Liver (tissue), 9 donors: Measurements from ENCODE around the gene COL8A2. TPM values are rescaled to one million over a fixed set of nuclear protein-coding genes. Genes with fewer than 3 reads are reported as not detected.

ENCODE experiments used
- DNase-seq: peaks from one replicate; pipeline ENCODE4 v3.0.0-alpha.2; 2017; ENCODE audit warnings: low spot score
- H3K27ac ChIP-seq, 2 donors: one replicate each; pipeline ENCODE4 v1.7.0; 2013; ENCODE audit warnings: inconsistent platforms in 2 of 2, low read length in 2 of 2, control low read depth in 1 of 2, low read depth in 1 of 2, mild to moderate bottlenecking in 1 of 2
- H3K27me3 ChIP-seq, 4 donors: one replicate each; pipeline versions ENCODE4 v1.6.1 to v1.7.0; 2013; ENCODE audit warnings: low read length in 3 of 4, inconsistent platforms in 1 of 4, mild to moderate bottlenecking in 1 of 4, moderate library complexity in 1 of 4; ENCODE audit not compliant: control insufficient read depth in 4 of 4, insufficient read depth in 4 of 4
- H3K36me3 ChIP-seq, 4 donors: one replicate each; pipeline versions ENCODE4 v1.6.1 to v1.7.0; 2013; ENCODE audit warnings: low read length in 3 of 4, mild to moderate bottlenecking in 3 of 4, low read depth in 1 of 4, moderate library complexity in 1 of 4; ENCODE audit not compliant: control insufficient read depth in 4 of 4, insufficient read depth in 3 of 4
- H3K4me1 ChIP-seq, 4 donors: one replicate each; pipeline versions ENCODE4 v1.6.1 to v1.7.0; 2013; ENCODE audit warnings: low read length in 3 of 4, mild to moderate bottlenecking in 3 of 4, moderate library complexity in 1 of 4; ENCODE audit not compliant: control insufficient read depth in 4 of 4, insufficient read depth in 4 of 4
- H3K4me3 ChIP-seq, 3 donors: one replicate each; pipeline versions ENCODE4 v1.6.1 to v1.7.0; 2013; ENCODE audit warnings: low read length in 3 of 3, control low read depth in 1 of 3, low read depth in 1 of 3, mild to moderate bottlenecking in 1 of 3
- H3K9ac ChIP-seq, 2 donors: one replicate each; pipeline ENCODE4 v1.7.0; 2013; ENCODE audit warnings: low read length in 2 of 2, mild to moderate bottlenecking in 2 of 2, moderate library complexity in 2 of 2, control low read depth in 1 of 2, low read depth in 1 of 2
- H3K9me3 ChIP-seq, 4 donors: one replicate each; pipeline versions ENCODE4 v1.6.1 to v1.7.0; 2013; ENCODE audit warnings: low read length in 3 of 4; ENCODE audit not compliant: control insufficient read depth in 4 of 4
- ATF3 ChIP-seq: IDR thresholded peaks from 2 replicates; pipeline ENCODE4 v1.6.1; 2016; ENCODE audit warnings: antibody characterized with exemption
- CTCF ChIP-seq: fragments of 150-350 bp; IDR thresholded peaks from 2 replicates; pipeline ENCODE4 v1.5.1; 2017; ENCODE audit warnings: improper control_type of control experiment, low read depth, low read length; ENCODE audit not compliant: missing input control
- EGR1 ChIP-seq, 2 donors: IDR thresholded peaks; 2 replicates each; pipeline ENCODE4 v1.6.1; 2016 to 2018; ENCODE audit warnings: antibody characterized with exemption in 2 of 2, low read depth in 2 of 2
- FOXA1 ChIP-seq: IDR thresholded peaks from 2 replicates; pipeline ENCODE4 v1.6.1; 2016; ENCODE audit warnings: antibody characterized with exemption
- FOXA2 ChIP-seq: IDR thresholded peaks from 2 replicates; pipeline ENCODE4 v1.6.1; 2016; ENCODE audit warnings: antibody characterized with exemption
- GABPA ChIP-seq, 2 donors: IDR thresholded peaks in 1 of 2; conservative IDR thresholded peaks in 1 of 2; 2 replicates each; pipeline ENCODE4 v1.6.1; 2016; ENCODE audit warnings: antibody characterized with exemption in 2 of 2, mild to moderate bottlenecking in 1 of 2, moderate library complexity in 1 of 2
- HNF4A ChIP-seq, 2 donors: conservative IDR thresholded peaks; 2 replicates each; pipeline ENCODE4 v1.6.1; 2016; ENCODE audit warnings: antibody characterized with exemption in 2 of 2, mild to moderate bottlenecking in 2 of 2
- HNF4G ChIP-seq: IDR thresholded peaks from 2 replicates; pipeline ENCODE4 v1.6.1; 2016; ENCODE audit warnings: antibody characterized with exemption
- JUND ChIP-seq, 2 donors: IDR thresholded peaks; 2 replicates each; pipeline ENCODE4 v1.6.1; 2016; ENCODE audit warnings: antibody characterized with exemption in 2 of 2
- NR2F2 ChIP-seq: IDR thresholded peaks from 2 replicates; pipeline ENCODE4 v1.6.1; 2016; ENCODE audit warnings: antibody characterized with exemption
- RAD21 ChIP-seq, 2 donors: IDR thresholded peaks; 2 replicates each; pipeline ENCODE4 v1.6.1; 2016; ENCODE audit warnings: antibody characterized with exemption in 2 of 2, mild to moderate bottlenecking in 2 of 2
- RXRA ChIP-seq, 2 donors: IDR thresholded peaks; 2 replicates each; pipeline ENCODE4 v1.6.1; 2017 to 2018; ENCODE audit warnings: antibody characterized with exemption in 2 of 2, mild to moderate bottlenecking in 1 of 2
- SP1 ChIP-seq: IDR thresholded peaks from 2 replicates; pipeline ENCODE4 v1.6.1; 2018; ENCODE audit warnings: antibody characterized with exemption, mild to moderate bottlenecking
- TAF1 ChIP-seq: conservative IDR thresholded peaks from 2 replicates; pipeline ENCODE4 v1.6.1; 2016; ENCODE audit warnings: antibody characterized with exemption, mild to moderate bottlenecking
- YY1 ChIP-seq: IDR thresholded peaks from 2 replicates; pipeline ENCODE4 v1.6.1; 2016; ENCODE audit warnings: antibody characterized with exemption, mild to moderate bottlenecking
- ZBTB33 ChIP-seq: IDR thresholded peaks from 2 replicates; pipeline ENCODE4 v1.6.1; 2016; ENCODE audit warnings: antibody characterized with exemption
- WGBS: extraction: QIAGEN DNeasy Blood & Tissue Kit; methylation state at CpG from one replicate; pipeline ENCODE4 v1.1.7; 2013; 5-methylcytosine and 5-hydroxymethylcytosine counted together
- polyA plus RNA-seq, 2 donors: library from polyadenylated mRNA; stranded (reverse) in 1 of 2; unstranded in 1 of 2; fragments of 200-250 nt in 1 of 2; fragments of >200 nt in 1 of 2; fragmentation: Nextera tagmentation in 1 of 2; extraction: Ambion mirVana in 1 of 2; gene quantifications; one replicate each; pipeline versions ENCODE4 v1.2.1 to v1.2.3, GENCODE V29; 2013 to 2015
- total RNA-seq, 2 donors: library from RNA; depleted of rRNA; stranded (reverse); fragments of >200 nt; gene quantifications; one replicate each; pipeline ENCODE4 v1.2.3, GENCODE V29; 2014
- TF ChIP-seq, protein P1 (sequence below): IDR thresholded peaks from 2 replicates; pipeline ENCODE4 v1.6.1; 2016; ENCODE audit warnings: antibody characterized with exemption, mild to moderate bottlenecking
- donor health status: healthy.
- donor health status: healthy.
- donor health status: healthy.
- donor health status: healthy.
- donor health status: healthy.

Gene COL8A2
- total and polyA plus RNA-seq, 4 donors = 0.04 to 0.47 (median 0.35) TPM

DNA sequence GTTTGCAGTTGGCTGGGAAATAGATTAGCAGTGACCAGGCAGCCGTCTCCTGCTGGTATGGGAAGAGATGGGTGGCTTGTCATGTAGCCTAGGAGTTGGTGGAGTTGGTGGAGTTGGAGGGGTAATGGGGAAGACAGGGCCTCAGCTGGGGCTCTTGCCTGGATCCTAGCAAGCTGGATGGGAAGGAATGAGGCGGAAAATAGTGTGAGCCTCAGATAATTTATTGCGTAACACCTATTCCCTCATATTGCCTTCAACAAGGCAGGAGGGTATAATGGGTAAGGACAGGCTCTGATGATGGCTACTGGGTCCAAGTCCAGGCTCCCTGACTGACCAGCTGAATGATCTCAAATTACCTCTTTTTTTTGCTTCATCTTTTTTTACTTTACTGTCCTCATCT, 43.5 kb upstream of the COL8A2 start:
- 96% methylated on average over 3 of the region's 3 CpGs for WGBS
- Histone ChIP-seq H3K4me1 (no peaks in the 10 kb centered on the region), H3K9ac (no peak overlapping the region), H3K4me3 (no peak overlapping the region), H3K9me3 (no peaks in the 10 kb centered on the region), H3K27me3 (no peaks in the 10 kb centered on the region), H3K27ac (no peak overlapping the region), H3K36me3 (peaks cover 1 to 15% (median 9%) of the 10 kb centered on the region in 4 donors)
- no peak for DNase-seq
- TF ChIP-seq EGR1 (IDR thresholded peaks at IDR 0.05; ENCODE audit: low read depth in 2 of 2) = no peak

GRCh38 chr1:36166938-36167905, 42.2 kb upstream of the COL8A2 start:
- Histone ChIP-seq H3K36me3 (peaks cover 0 to 4% (median 0%) of the 10 kb centered on the region in 4 donors), H3K4me1 (peaks cover 0 to 2% (median 0%) of the 10 kb centered on the region in 4 donors), H3K27ac (no peak overlapping the region), H3K4me3 (no peak overlapping the region), H3K9me3 (no peaks in the 10 kb centered on the region), H3K9ac (no peak overlapping the region), H3K27me3 (no peaks in the 10 kb centered on the region)
- 90% methylated on average over 15 of the region's 15 CpGs for WGBS
- no peak for DNase-seq
- no peak for TF ChIP-seq FOXA1
- TF ChIP-seq NR2F2 = no peak
- TF ChIP-seq SP1 = no peak
- TF ChIP-seq RXRA (IDR thresholded peaks at IDR 0.05) = no peak
- no peak for TF ChIP-seq ZBTB33
- no peak for TF ChIP-seq GABPA (IDR thresholded peaks at IDR 0.05 in 1 of 2, conservative IDR thresholded peaks at IDR 0.05 in 1 of 2)

DNA sequence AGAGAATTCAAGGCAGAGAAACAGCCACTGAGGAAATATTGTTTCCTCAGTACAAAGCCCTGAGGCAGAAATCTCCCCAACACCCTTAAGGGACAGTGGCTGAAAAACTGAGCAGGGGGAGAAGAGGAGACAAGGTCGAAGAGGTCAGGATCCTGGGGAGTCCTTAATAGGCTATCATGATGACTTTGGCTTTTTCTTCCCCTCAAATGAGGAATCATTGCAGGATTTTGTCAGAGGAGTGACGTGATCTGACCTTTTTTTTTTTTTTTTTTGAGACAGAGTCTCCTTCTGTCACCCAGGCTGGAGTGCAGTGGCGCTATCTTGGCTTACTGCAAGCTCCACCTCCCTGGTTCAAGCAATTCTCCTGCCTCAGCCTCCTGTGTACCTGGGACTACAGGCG, 41.1 kb upstream of the COL8A2 start:
- H3K4me1 ChIP-seq = peaks cover 0 to 12% (median 5%) of the 10 kb centered on the region in 4 donors
- no peaks in the 10 kb centered on the region for H3K27me3 ChIP-seq
- no peak overlapping the region for H3K4me3 ChIP-seq
- WGBS = 69% methylated on average over 4 of the region's 4 CpGs
- DNase-seq = no peak
- H3K27ac ChIP-seq = no peak overlapping the region
- H3K9me3 ChIP-seq = no peaks in the 10 kb centered on the region
- no peak for TF ChIP-seq GABPA (IDR thresholded peaks at IDR 0.05 in 1 of 2, conservative IDR thresholded peaks at IDR 0.05 in 1 of 2)
- no peak for TF ChIP-seq SP1
- no peak for TF ChIP-seq NR2F2
- TF ChIP-seq HNF4G = no peak
- TF ChIP-seq JUND (IDR thresholded peaks at IDR 0.05) = no peak
- TF ChIP-seq, protein P1, sequence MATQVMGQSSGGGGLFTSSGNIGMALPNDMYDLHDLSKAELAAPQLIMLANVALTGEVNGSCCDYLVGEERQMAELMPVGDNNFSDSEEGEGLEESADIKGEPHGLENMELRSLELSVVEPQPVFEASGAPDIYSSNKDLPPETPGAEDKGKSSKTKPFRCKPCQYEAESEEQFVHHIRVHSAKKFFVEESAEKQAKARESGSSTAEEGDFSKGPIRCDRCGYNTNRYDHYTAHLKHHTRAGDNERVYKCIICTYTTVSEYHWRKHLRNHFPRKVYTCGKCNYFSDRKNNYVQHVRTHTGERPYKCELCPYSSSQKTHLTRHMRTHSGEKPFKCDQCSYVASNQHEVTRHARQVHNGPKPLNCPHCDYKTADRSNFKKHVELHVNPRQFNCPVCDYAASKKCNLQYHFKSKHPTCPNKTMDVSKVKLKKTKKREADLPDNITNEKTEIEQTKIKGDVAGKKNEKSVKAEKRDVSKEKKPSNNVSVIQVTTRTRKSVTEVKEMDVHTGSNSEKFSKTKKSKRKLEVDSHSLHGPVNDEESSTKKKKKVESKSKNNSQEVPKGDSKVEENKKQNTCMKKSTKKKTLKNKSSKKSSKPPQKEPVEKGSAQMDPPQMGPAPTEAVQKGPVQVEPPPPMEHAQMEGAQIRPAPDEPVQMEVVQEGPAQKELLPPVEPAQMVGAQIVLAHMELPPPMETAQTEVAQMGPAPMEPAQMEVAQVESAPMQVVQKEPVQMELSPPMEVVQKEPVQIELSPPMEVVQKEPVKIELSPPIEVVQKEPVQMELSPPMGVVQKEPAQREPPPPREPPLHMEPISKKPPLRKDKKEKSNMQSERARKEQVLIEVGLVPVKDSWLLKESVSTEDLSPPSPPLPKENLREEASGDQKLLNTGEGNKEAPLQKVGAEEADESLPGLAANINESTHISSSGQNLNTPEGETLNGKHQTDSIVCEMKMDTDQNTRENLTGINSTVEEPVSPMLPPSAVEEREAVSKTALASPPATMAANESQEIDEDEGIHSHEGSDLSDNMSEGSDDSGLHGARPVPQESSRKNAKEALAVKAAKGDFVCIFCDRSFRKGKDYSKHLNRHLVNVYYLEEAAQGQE = no peak
- TF ChIP-seq FOXA2 = no peak
- no peak for TF ChIP-seq RXRA (IDR thresholded peaks at IDR 0.05)
- TF ChIP-seq RAD21 (IDR thresholded peaks at IDR 0.05) = no peak
- no peak for TF ChIP-seq YY1
- no peak for TF ChIP-seq ATF3
- TF ChIP-seq HNF4A (conservative IDR thresholded peaks at IDR 0.05) = no peak
- TF ChIP-seq FOXA1 = no peak
- no peak for TF ChIP-seq TAF1
- TF ChIP-seq CTCF = no peak
- H3K36me3 ChIP-seq = peaks cover 0 to under 1% (median 0%) of the 10 kb centered on the region in 4 donors
- no peak overlapping the region for H3K9ac ChIP-seq
